ENCODE results near the gene TIPRL.

- TF ChIP-seq POLR2A (IDR thresholded peaks at IDR 0.05) (no peak), CTCF (IDR thresholded peaks at IDR 0.05) (no peak)
Observed at GRCh38 chr1:168163670-168164069, 15.1 kb upstream of the TIPRL start.

Measured in upper lobe of left lung (tissue), 4 donors.